KOPT-K1 (cell line): ENCODE data around the gene QSOX1.

Experiments used
- H3K27ac ChIP-seq: fragments of 200-600 bp; sonication (generic); 2 replicates; pipeline ENCODE4 v1.5.1; 2016; ENCODE audit warnings: antibody characterized with exemption, mild to moderate bottlenecking, low read depth, low read length; ENCODE audit not compliant: poor library complexity, severe bottlenecking
- H3K36me3 ChIP-seq: fragments of 200-600 bp; sonication (generic); 2 replicates; pipeline ENCODE4 v1.5.1; 2017; ENCODE audit warnings: antibody characterized with exemption, mild to moderate bottlenecking, low read length, moderate library complexity; ENCODE audit not compliant: insufficient read depth
- H3K9me3 ChIP-seq: fragments of 200-600 bp; sonication (generic); 2 replicates; pipeline ENCODE4 v1.5.1; 2017; ENCODE audit warnings: antibody characterized with exemption, low read length, mild to moderate bottlenecking; ENCODE audit not compliant: insufficient read depth, poor library complexity, severe bottlenecking

The QSOX1 gene

DNA sequence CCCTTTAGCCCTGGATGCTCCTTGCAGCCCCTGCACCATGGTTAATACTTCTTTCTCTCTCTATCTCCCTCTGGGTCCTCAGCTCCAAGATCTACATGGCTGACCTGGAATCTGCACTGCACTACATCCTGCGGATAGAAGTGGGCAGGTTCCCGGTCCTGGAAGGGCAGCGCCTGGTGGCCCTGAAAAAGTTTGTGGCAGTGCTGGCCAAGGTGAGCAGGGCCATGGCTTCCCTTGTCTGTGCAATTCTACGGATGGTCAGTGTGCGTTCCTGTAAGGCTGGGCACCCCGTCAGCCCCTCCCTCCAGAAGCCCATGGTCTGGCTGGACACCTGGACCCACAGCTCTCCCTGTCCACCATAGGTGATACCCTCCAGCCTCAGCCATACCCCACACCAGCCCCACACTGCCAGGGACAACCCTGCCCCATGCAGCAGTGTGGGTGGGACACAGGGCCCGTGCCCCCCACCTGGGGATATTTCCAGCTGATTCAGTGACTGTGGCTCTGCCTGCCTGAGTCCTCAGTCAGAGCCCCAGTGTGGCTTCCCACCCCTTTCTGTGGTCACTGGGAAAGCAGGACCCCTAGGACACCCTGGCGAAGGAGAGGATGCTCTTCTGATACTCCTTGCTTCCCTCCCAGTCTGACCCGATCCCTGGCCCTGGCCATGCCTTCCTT lies 31.4 kb downstream of the QSOX1 start:
- Histone ChIP-seq H3K36me3 (no peaks in the 10 kb centered on the region; the same call in 1 of the 2 replicates), H3K9me3 (no peaks in the 10 kb centered on the region), H3K27ac (no peak overlapping the region)

DNA sequence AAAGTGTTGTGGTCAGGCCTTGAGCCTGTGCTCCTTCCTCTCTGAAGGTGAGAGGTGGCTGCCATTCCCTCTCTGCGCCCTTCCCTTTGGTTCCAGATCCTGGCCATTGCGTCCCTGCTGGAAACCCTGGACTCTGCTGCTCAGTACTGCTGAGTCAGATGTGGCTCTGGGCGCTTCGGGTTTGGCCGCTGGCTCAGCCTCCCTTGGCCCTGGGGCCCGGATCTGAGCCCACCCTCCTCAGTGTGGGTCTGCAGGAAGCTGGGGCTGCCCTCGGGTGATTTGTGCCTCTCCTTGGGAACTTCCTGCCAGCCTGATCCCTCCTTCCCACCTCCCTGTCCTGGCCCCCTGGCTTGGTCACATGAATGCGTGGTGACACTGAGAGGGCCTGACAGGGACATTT lies 32.2 kb downstream of the QSOX1 start:
- no peaks in the 10 kb centered on the region for H3K9me3 ChIP-seq
- no peak overlapping the region for H3K27ac ChIP-seq
- H3K36me3 ChIP-seq: no peaks in the 10 kb centered on the region; the same call in 1 of the 2 replicates

DNA sequence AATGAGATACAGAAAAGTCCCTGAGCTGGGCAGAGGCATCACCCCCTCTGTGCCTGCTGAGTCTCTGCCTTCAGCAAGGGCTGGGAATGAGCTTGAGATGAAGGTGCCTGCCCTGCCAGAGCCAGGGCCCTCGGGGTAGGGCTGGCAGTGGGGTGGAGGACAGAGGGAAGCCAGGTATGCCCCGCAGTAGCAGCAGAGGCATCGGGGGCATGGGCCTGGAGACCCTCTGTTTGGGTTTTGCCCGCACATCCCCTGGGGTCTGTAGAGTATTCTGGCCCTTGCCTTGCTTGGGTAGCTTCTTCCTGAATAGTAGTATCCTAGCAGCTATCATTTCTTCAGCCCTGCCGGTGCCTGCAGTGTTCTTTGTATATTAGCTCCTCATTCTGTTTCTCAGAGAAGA lies 33.0 kb downstream of the QSOX1 start:
- H3K36me3 ChIP-seq: no peaks in the 10 kb centered on the region; the same call in 1 of the 2 replicates
- no peak overlapping the region for H3K27ac ChIP-seq
- H3K9me3 ChIP-seq: no peaks in the 10 kb centered on the region

DNA sequence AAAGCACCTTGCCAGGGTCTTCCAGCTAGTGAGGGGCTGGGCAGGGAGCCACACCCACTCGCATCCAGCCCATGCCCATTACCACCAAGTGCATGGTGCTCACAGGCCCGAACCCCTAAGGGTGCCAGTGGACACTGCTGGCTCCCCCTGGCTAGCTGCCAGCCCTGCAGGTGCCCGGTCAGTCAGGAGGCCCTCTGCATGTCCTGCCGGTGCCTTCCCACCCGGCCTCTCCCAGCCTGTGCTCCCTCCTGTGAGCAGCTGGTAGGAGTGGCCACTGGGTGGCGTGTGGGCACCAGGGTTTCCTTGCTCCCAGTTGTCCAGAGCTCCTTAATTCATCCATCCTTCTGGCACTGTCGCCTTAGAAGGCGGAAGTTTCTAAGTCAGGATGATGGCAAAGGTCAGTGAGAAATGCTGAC lies 33.4 kb downstream of the QSOX1 start:
- Histone ChIP-seq H3K27ac (no peak overlapping the region), H3K9me3 (no peaks in the 10 kb centered on the region), H3K36me3 (no peaks in the 10 kb centered on the region; the same call in 1 of the 2 replicates)

DNA sequence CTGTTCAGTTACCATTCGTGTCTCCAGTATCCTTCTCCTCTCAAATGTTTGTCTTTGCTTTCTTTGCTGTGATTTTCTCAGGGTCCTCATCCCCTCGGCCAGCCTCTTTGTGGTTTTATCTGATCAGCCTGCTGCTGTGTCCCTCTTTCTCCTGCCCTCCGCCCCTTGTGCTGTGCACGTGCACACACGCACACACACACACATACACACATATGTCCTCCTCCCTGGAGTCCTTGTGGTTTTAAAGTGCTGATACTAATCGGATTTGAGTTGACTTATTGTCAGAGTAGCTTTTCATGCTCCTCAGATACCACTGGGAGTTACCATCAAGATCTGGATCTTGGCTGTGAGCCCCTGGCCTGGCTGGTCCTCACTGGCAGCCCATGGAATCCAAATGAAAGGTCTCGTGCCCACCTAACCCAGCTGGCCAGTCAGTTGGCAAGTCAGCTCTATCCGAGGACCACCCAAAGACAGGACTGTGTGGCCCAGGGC lies 34.1 kb downstream of the QSOX1 start:
- no peaks in the 10 kb centered on the region; the same call in 1 of the 2 replicates for H3K36me3 ChIP-seq

DNA sequence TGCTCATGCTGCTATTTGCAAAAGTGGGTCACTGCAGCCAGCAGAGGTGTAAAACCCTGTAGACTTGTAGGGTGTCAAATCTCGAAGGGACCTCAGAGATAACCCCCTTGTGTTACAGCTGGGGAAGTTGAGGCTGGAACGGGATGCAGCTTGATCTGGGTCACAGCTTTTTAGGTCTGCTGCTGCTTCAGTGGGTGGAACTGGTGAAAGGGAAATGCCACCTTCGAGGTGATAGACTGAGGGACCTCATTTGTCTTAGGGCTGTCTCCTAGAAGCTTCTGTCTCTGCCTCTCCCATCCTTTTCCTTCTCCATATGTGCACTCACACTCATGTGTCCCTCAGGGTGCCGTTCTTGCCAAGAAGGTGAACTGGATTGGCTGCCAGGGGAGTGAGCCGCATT lies 35.4 kb downstream of the QSOX1 start:
- no peaks in the 10 kb centered on the region; the same call in 1 of the 2 replicates for H3K36me3 ChIP-seq
- H3K27ac ChIP-seq: no peak overlapping the region
- no peaks in the 10 kb centered on the region for H3K9me3 ChIP-seq

More for the DNA sequence above, 34.1 kb downstream of the QSOX1 start:
- Histone ChIP-seq H3K27ac (no peak overlapping the region), H3K9me3 (no peaks in the 10 kb centered on the region)

DNA sequence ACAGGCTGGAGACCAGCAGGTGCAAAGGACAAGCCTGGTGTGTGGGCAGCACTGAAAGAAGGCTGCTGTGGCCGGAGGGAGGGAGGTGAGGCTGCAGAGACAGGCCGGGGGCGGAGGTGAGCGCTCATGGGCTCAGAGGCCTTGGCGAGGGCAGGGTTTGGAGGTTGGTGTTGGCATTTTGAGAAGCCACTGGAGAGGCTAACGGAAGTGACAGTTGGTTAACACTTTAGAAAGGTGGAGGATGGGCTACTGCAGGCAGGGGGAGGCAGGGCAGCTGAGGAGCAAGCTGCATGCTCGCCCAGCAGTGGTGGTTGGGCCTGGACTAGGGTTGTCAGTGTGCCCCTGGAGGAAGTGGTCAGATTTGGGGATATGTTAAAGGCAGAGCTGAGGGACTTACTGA lies 37.5 kb downstream of the QSOX1 start:
- H3K9me3 ChIP-seq: no peaks in the 10 kb centered on the region
- peak overlapping the region; percentile 39 for H3K27ac ChIP-seq

DNA sequence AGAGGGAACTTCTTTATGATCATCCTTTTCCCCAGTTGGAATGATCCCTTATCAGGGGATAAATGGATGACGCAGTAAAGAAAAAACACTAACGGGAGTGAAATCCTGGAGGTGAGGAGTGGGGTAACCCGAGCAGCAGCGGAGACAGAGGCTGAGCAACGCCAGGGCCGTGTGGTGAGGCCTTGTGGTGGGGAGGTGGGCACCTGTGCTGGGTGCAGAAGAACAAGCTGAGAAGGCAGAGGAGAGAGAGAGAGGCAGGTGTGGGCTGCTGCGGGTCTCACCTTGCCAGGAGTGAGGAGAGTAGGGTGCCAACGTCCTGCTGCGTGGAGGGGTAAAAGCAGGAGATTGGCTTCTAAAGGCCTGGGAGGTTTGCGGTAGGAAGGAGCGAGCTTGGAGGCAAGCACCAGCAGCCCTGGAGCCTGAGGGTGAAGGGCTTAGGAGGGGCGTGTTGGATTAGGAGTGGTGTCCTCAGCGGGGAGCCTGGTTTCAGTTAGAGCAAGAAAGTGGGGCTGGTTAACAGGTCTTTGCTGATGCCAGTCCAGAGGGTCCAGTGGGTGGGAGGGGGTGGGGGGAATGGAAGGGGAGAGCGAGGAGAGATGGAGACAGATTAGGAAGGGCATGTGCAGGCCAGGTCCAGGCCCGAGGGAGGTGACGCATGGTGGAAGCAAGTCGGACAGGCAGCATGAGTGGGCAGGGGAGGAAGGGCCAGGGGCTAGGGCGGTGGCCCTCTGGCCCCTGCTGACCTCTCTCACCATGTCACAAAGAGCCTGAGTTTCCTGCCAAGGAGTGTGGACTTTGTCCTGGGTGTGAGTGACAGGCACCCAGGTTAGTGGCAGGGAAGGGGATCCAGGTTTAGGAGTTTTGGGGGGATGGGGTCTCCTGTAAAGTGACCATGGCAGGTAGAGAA lies 38.7 kb downstream of the QSOX1 start:
- no peaks in the 10 kb centered on the region for H3K36me3 ChIP-seq
- no peak overlapping the region for H3K27ac ChIP-seq

More for the DNA sequence above, 37.5 kb downstream of the QSOX1 start:
- H3K36me3 ChIP-seq: no peaks in the 10 kb centered on the region

DNA sequence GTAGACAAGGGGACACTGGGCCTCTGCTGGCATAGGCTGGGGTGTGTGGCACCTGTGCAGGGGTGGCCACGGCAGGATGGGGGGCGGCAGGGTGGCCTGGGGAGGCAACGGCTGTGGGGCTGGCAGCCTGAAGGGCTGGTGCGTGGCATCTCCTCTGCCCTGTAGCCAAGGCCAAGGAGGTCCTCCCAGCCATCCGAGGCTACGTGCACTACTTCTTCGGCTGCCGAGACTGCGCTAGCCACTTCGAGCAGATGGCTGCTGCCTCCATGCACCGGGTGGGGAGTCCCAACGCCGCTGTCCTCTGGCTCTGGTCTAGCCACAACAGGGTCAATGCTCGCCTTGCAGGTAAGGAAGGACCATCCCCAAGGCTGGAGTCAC lies 39.4 kb downstream of the QSOX1 start:
- Histone ChIP-seq H3K36me3 (no peaks in the 10 kb centered on the region), H3K9me3 (no peaks in the 10 kb centered on the region), H3K27ac (no peak overlapping the region)

More for the DNA sequence above, 38.7 kb downstream of the QSOX1 start:
- no peaks in the 10 kb centered on the region for H3K9me3 ChIP-seq

DNA sequence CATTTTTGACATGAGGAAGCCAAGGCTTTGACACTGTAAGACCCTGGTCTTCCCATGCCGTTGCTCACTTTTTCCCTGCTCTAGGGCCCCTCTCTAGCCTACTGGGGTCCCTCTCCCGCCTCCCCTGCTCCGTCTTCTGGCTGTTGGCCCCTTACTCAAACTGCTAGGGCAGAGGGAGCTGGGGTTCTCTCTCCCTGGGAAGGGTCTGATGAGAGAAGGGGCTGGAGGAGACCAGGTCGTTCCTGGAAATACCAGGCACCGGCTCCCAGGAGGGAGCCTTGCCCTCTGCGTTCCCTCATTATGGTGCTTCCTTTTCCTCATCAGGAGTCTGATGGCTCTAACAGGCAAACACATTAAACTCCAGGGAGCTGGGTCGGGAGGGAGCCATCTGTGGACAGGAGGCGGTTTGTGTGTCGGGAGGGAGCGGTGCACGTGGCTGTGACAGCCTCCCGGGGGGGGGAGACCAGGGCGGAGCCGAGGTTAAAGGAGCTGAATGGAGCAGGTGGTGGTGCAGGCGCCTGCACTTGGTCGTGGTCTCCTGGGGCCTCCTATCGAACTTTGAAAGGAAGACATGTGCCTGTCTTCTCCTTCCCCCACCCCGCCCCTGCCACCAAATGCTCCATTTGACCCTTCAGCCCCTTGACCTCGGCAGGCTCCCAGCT lies 40.0 kb downstream of the QSOX1 start:
- H3K36me3 ChIP-seq: no peaks in the 10 kb centered on the region
- no peaks in the 10 kb centered on the region for H3K9me3 ChIP-seq
- H3K27ac ChIP-seq: no peak overlapping the region

DNA sequence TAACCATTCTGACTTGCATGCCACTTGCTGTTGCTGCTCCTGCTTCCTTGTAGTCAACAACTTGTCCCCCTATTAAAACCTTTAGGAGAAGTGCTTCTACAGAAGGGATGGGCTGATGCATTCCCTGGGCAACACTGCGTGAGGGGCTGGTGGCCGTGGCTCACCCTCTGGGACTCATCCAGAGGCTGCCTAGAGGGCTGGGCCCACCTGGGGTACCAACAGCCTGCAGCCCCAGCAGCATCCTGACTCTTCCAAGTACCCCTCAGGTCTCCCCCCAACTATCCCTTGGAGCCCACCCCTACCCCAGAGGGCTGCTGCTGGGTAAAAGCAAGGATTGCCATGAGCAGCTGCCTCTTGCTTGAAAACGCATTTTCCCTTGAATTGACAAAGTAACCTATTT lies 40.7 kb downstream of the QSOX1 start:
- no peaks in the 10 kb centered on the region for H3K36me3 ChIP-seq
- no peaks in the 10 kb centered on the region for H3K9me3 ChIP-seq
- H3K27ac ChIP-seq: no peak overlapping the region

DNA sequence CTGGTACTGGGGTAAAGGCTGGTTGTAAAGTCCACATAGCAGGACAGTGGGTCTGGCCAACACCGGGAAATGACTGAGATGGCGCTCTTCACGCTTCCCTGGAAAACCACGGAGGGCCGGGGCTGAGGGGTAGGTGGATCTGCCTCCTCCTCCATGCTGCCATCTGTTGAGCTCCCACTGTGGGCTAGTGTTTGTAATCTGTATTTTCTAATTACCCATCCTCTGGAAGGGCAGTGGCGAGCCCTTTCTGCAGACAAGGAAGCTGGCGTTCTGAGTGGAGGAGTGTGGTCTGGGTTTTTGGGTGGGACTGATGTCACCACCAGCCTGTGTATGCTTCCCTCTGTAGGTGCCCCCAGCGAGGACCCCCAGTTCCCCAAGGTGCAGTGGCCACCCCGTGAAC lies 41.2 kb downstream of the QSOX1 start:
- Histone ChIP-seq H3K9me3 (no peaks in the 10 kb centered on the region), H3K36me3 (no peaks in the 10 kb centered on the region), H3K27ac (no peak overlapping the region)

DNA sequence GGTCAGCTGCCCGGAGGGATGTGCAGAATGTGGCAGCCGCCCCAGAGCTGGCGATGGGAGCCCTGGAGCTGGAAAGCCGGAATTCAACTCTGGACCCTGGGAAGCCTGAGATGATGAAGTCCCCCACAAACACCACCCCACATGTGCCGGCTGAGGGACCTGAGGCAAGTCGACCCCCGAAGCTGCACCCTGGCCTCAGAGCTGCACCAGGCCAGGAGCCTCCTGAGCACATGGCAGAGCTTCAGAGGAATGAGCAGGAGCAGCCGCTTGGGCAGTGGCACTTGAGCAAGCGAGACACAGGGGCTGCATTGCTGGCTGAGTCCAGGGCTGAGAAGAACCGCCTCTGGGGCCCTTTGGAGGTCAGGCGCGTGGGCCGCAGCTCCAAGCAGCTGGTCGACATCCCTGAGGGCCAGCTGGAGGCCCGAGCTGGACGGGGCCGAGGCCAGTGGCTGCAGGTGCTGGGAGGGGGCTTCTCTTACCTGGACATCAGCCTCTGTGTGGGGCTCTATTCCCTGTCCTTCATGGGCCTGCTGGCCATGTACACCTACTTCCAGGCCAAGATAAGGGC lies 41.9 kb downstream of the QSOX1 start:
- H3K36me3 ChIP-seq: no peaks in the 10 kb centered on the region
- no peak overlapping the region for H3K27ac ChIP-seq
- H3K9me3 ChIP-seq: no peaks in the 10 kb centered on the region

DNA sequence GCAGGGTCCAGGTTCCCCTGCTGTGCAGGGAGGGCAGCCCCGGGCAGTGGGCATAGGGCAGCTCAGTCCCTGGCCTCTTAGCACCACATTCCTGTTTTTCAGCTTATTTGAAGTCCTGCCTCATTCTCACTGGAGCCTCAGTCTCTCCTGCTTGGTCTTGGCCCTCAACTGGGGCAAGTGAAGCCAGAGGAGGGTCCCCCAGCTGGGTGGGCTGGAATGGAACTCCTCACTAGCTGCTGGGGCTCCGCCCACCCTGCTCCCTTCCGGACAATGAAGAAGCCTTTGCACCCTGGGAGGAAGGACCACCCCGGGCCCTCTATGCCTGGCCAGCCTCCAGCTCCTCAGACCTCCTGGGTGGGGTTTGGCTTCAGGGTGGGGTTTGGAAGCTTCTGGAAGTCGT lies 42.6 kb downstream of the QSOX1 start:
- no peak overlapping the region for H3K27ac ChIP-seq
- H3K9me3 ChIP-seq: no peaks in the 10 kb centered on the region
- no peaks in the 10 kb centered on the region for H3K36me3 ChIP-seq

DNA sequence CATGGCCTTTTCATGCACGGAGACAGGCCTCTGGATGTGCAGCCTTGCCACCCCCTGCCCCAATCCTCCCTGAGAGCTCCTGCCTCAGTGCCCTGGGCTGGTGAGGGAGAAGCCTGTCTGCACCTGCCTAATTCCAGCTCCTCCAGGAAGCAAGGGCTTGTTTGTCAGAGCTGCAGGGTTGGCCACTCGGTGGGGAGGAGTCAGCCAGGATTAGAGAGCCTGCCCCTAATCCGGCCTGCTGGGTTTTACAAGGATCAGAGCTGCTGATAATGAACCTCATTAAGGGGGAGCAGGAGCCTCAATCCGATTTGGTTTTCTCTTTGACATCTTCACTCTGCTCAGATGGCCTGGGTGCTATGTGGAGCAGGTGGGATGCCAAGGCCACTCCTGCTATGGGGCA lies 43.5 kb downstream of the QSOX1 start:
- no peaks in the 10 kb centered on the region for H3K36me3 ChIP-seq
- no peak overlapping the region for H3K27ac ChIP-seq
- no peaks in the 10 kb centered on the region for H3K9me3 ChIP-seq
